ENCODE measurements around the gene SEC62.

DNA sequence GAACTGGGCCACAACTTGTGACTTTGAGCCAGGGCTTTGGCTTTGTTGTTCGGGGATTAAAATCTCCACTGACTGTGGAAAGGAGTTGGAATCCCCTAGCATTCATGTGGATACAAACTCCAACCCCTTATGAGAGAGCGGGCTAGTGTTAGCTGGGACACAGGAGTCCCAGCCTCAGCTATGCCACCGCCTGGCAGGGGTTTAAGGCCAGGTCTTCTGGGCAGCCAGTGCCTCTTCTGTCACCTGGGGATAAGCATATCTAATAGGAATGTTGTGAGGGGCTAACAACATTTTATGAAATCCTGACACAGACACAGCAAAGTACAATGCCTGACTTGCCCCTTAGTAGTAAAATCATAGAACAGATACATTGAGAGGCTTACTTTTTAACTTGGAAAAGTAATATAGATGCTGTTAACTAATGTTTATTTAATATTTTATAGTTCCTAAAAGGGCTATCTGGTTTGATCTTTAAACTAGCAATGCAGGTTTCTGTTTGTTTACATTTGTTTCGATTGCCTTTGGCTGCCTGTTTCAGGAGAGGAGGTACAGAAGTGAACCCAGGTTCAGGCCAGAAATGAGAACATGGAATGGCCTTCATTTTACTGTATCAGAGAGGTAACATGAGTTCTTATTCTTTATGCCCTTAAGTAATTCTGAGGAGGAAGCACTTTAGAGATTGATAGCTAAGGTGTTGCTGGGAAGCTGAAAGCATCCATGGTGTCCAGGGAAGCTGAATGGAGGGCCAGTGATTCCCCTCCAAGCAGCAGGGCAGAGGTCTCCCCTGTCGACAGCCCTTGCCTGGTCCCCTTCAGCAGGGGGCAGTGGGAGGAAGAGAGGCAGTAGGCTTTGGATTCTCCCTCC is 79.9 kb downstream of the SEC62 start:
- no peak for TF ChIP-seq HDAC3 (IDR thresholded peaks at IDR 0.05; ENCODE audit: borderline replicate concordance, partially characterized antibody)
- TF ChIP-seq, protein P1, sequence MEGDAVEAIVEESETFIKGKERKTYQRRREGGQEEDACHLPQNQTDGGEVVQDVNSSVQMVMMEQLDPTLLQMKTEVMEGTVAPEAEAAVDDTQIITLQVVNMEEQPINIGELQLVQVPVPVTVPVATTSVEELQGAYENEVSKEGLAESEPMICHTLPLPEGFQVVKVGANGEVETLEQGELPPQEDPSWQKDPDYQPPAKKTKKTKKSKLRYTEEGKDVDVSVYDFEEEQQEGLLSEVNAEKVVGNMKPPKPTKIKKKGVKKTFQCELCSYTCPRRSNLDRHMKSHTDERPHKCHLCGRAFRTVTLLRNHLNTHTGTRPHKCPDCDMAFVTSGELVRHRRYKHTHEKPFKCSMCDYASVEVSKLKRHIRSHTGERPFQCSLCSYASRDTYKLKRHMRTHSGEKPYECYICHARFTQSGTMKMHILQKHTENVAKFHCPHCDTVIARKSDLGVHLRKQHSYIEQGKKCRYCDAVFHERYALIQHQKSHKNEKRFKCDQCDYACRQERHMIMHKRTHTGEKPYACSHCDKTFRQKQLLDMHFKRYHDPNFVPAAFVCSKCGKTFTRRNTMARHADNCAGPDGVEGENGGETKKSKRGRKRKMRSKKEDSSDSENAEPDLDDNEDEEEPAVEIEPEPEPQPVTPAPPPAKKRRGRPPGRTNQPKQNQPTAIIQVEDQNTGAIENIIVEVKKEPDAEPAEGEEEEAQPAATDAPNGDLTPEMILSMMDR (IDR thresholded peaks at IDR 0.05 in 2 of 3, conservative IDR thresholded peaks at IDR 0.05 in 1 of 3; ENCODE audit: insufficient read depth in 2 of 3, low read depth in 1 of 3, low read length in 3 of 3) = no peak
- no peak for TF ChIP-seq JUNB (CRISPR knock-in tag; conservative IDR thresholded peaks at IDR 0.05)
- no peak for TF ChIP-seq TGIF2 (CRISPR knock-in tag; IDR thresholded peaks at IDR 0.05)
